HCT116 (cell line): ENCODE measurements around the gene PWP1. TPM values are rescaled to one million over a fixed set of nuclear protein-coding genes. Genes with fewer than 3 reads are reported as not detected.
"Not testable (repeated sequence)": the region's sequence is repeated elsewhere in the genome, so short reads cannot be mapped to it uniquely, and the experiment has no call there.

Experiments used
- ATAC-seq: fragments of 200-7000 bp; cut with Tn5 transposase; 2 replicates; pipeline ENCODE4 v1.9.1; 2020; ENCODE audit warnings: mild to moderate bottlenecking, moderate library complexity
- BruUV-seq: library from RNA; stranded (reverse); fragments of 400-500 nt; replicated peaks from 2 replicates; lab custom pipeline; 2021; lab: Mats Ljungman, UMichigan
- CTCF ChIA-PET: fragments of 300-600 bp; sonication (Branson Sonifier 250); formaldehyde crosslinking; loops from one replicate; lab custom pipeline; 2021; ENCODE audit warnings: antibody characterized with exemption; lab: Charles Lee
- POLR2A ChIA-PET: fragments of 300-600, 350-600 bp; sonication (Branson Sonifier 250); formaldehyde crosslinking; loops from one replicate; lab custom pipeline; 2021; ENCODE audit warnings: antibody characterized with exemption; lab: Charles Lee
- RAD21 ChIA-PET, 2 experiments: fragments of 300-600 bp; sonication (Branson Sonifier 250); formaldehyde crosslinking; loops; one replicate each; lab custom pipeline; 2023; ENCODE audit warnings: low total read pairs in 2 of 2; ENCODE audit not compliant: uncharacterized antibody in 2 of 2, unreplicated experiment in 2 of 2, low non-redundant PET in 1 of 2; lab: Charles Lee
- DNase-seq: peaks from one replicate; pipeline ENCODE4 v3.0.0-alpha.2; 2010; ENCODE audit warnings: low read depth, low spot score
- H2AFZ ChIP-seq: fragments of 200-600 bp; shearing (Covaris generic), sonication (generic); 2 replicates; pipeline ENCODE4 v1.6.1; 2017; ENCODE audit warnings: low read depth, mixed run types, mixed read lengths, antibody characterized with exemption, low read length; ENCODE audit not compliant: poor library complexity, severe bottlenecking
- H3K27ac ChIP-seq: 2 replicates; pipeline ENCODE4 v1.5.1; 2012; ENCODE audit warnings: low read depth, low read length
- H3K27me3 ChIP-seq: fragments of 200-600 bp; sonication (generic); 2 replicates; pipeline ENCODE4 v1.6.1; 2016; ENCODE audit warnings: mixed run types, low read length, mixed read lengths; ENCODE audit not compliant: insufficient read depth
- H3K36me3 ChIP-seq, 2 experiments: fragments of 200-500 bp in 1 of 2; fragments of 200-600 bp in 1 of 2; sonication (Bioruptor generic) in 1 of 2; sonication (generic) in 1 of 2; 2 replicates each; pipeline versions ENCODE4 v1.5.1 to v1.6.1; 2014 to 2016; ENCODE audit warnings: low read length in 2 of 2, inconsistent platforms in 1 of 2, mixed read lengths in 1 of 2, mixed run types in 1 of 2; ENCODE audit not compliant: insufficient read depth in 2 of 2, control insufficient read depth in 1 of 2
- H3K4me1 ChIP-seq, 2 experiments: fragments of 200-600 bp in 1 of 2; sonication (generic) in 1 of 2; 2 replicates each; pipeline versions ENCODE4 v1.5.1 to v1.6.1; 2012 to 2017; ENCODE audit warnings: low read length in 2 of 2, inconsistent platforms in 1 of 2, mild to moderate bottlenecking in 1 of 2, mixed read lengths in 1 of 2, mixed run types in 1 of 2, moderate library complexity in 1 of 2; ENCODE audit not compliant: insufficient read depth in 2 of 2, control insufficient read depth in 1 of 2
- H3K4me2 ChIP-seq: fragments of 200-600 bp; sonication (generic); 2 replicates; pipeline ENCODE4 v1.6.1; 2017; ENCODE audit warnings: mixed run types, low read length, mixed read lengths
- H3K4me3 ChIP-seq, 2 experiments: fragments of 200-600 bp in 1 of 2; sonication (generic) in 1 of 2; replicated peaks in 1 of 2; 2 replicates each; pipeline ENCODE4 v1.5.1; 2011 to 2016; ENCODE audit warnings: low read length in 2 of 2, control low read depth in 1 of 2, low read depth in 1 of 2, mild to moderate bottlenecking in 1 of 2, mixed read lengths in 1 of 2, mixed run types in 1 of 2
- H3K79me2 ChIP-seq: fragments of 200-600 bp; sonication (generic); 2 replicates; pipeline ENCODE4 v1.6.1; 2017; ENCODE audit warnings: mild to moderate bottlenecking, mixed run types, low read length, moderate library complexity, mixed read lengths; ENCODE audit not compliant: insufficient read depth
- H3K9ac ChIP-seq: fragments of 200-600 bp; sonication (generic); 2 replicates; pipeline ENCODE4 v1.6.1; 2016; ENCODE audit warnings: low read length, mixed read lengths
- H3K9me2 ChIP-seq: fragments of 200-600 bp; sonication (generic), shearing (Covaris generic); 2 replicates; pipeline ENCODE4 v1.6.1; 2017; ENCODE audit warnings: mixed run types, mild to moderate bottlenecking, moderate library complexity; ENCODE audit not compliant: insufficient read depth
- H3K9me3 ChIP-seq, 2 experiments: fragments of 200-500 bp in 1 of 2; fragments of 200-600 bp in 1 of 2; sonication (Bioruptor generic) in 1 of 2; sonication (generic) in 1 of 2; 2 replicates each; pipeline ENCODE4 v1.6.1; 2014 to 2017; ENCODE audit warnings: low read length in 2 of 2, mixed read lengths in 2 of 2, inconsistent platforms in 1 of 2, low read depth in 1 of 2, mild to moderate bottlenecking in 1 of 2, mixed run types in 1 of 2, moderate library complexity in 1 of 2; ENCODE audit not compliant: control insufficient read depth in 1 of 2, insufficient read depth in 1 of 2
- H4K20me1 ChIP-seq: fragments of 200-600 bp; sonication (generic), shearing (Covaris generic); 2 replicates; pipeline ENCODE4 v1.6.1; 2017; ENCODE audit warnings: mixed run types, mild to moderate bottlenecking, moderate library complexity; ENCODE audit not compliant: insufficient read depth
- EGR1 ChIP-seq: IDR thresholded peaks from 2 replicates; pipeline ENCODE4 v1.6.1; 2012; ENCODE audit warnings: low read depth
- EZH2 ChIP-seq: fragments of 200-600 bp; sonication (generic); IDR thresholded peaks from 2 replicates; pipeline ENCODE4 v1.6.1; 2017; ENCODE audit warnings: antibody characterized with exemption, mixed run types
- EZH2phosphoT487 ChIP-seq: fragments of 200-600 bp; IDR thresholded peaks from 2 replicates; pipeline ENCODE4 v1.6.1; 2018; ENCODE audit warnings: antibody characterized with exemption, borderline replicate concordance
- JUND ChIP-seq: IDR thresholded peaks from 2 replicates; pipeline ENCODE4 v1.6.1; 2012
- MAX ChIP-seq: IDR thresholded peaks from 2 replicates; pipeline ENCODE4 v1.6.1; 2012
- POLR2A ChIP-seq: IDR thresholded peaks from 2 replicates; pipeline ENCODE4 v1.7.0; 2011; ENCODE audit warnings: borderline replicate concordance; ENCODE audit not compliant: insufficient read depth, insufficient read length; ENCODE audit errors: extremely low read depth
- POLR2AphosphoS5 ChIP-seq: IDR thresholded peaks from 2 replicates; pipeline ENCODE4 v1.6.1; 2011; ENCODE audit warnings: mild to moderate bottlenecking, low read depth, low read length, moderate library complexity
- REST ChIP-seq: IDR thresholded peaks from 2 replicates; pipeline ENCODE4 v1.6.1; 2012; ENCODE audit warnings: low read depth
- SIN3A ChIP-seq: IDR thresholded peaks from 2 replicates; pipeline ENCODE4 v1.6.1; 2012; ENCODE audit warnings: low read depth
- TCF7L2 ChIP-seq: IDR thresholded peaks from 2 replicates; pipeline ENCODE4 v1.7.0; 2011; ENCODE audit warnings: borderline replicate concordance, inconsistent platforms; ENCODE audit not compliant: insufficient read depth, insufficient read length; ENCODE audit errors: extremely low read depth
- YY1 ChIP-seq: IDR thresholded peaks from 2 replicates; pipeline ENCODE4 v1.6.1; 2011; ENCODE audit warnings: low read length, low read depth, moderate library complexity, mild to moderate bottlenecking; ENCODE audit not compliant: insufficient replicate concordance; ENCODE audit errors: extremely low read depth
- ZNF274 ChIP-seq: fragments of 200-500 bp; sonication (Bioruptor generic); IDR thresholded peaks from 2 replicates; pipeline ENCODE4 v1.6.1; 2014; ENCODE audit warnings: mild to moderate bottlenecking, low read depth, low read length, inconsistent platforms
- intact Hi-C: fragments of 100-400 bp; cut with micrococcal nuclease; formaldehyde crosslinking; loops from 2 replicates; pipeline ENCODE4 v1.10.0; 2022
- total RNA-seq: library from RNA; stranded (reverse); gene quantifications from one replicate; pipeline ENCODE4 v1.2.1, GENCODE V29; 2021; ENCODE audit not compliant: unreplicated experiment
- TF ChIP-seq, protein P1 (sequence below), 3 experiments: fragments of 200-600 bp in 1 of 3; sonication (generic) in 1 of 3; IDR thresholded peaks in 2 of 3; conservative IDR thresholded peaks in 1 of 3; 2 replicates each; pipeline ENCODE4 v1.5.1; 2012 to 2017; ENCODE audit warnings: low read depth in 2 of 3, low read length in 2 of 3, antibody characterized with exemption in 1 of 3, borderline replicate concordance in 1 of 3, control low read depth in 1 of 3, mild to moderate bottlenecking in 1 of 3, mixed read lengths in 1 of 3, mixed run types in 1 of 3, moderate library complexity in 1 of 3; ENCODE audit not compliant: insufficient read depth in 1 of 3
- TF ChIP-seq, protein P2 (sequence below): IDR thresholded peaks from 2 replicates; pipeline ENCODE4 v1.6.1; 2012

PWP1 gene
- total RNA-seq, 1 experiment from 2014 or later = 48.2 TPM

- DNase-seq, POLR2A ChIA-PET, H3K27ac ChIP-seq, H3K79me2 ChIP-seq, H4K20me1 ChIP-seq, H3K4me3 ChIP-seq, RAD21 ChIA-PET, H3K9me2 ChIP-seq, H2AFZ ChIP-seq, H3K9ac ChIP-seq, H3K36me3 ChIP-seq, intact Hi-C loops, BruUV-seq, H3K4me2 ChIP-seq, H3K4me1 ChIP-seq, H3K27me3 ChIP-seq, CTCF ChIA-PET, ATAC-seq, H3K9me3 ChIP-seq: not testable (repeated sequence)
These were observed 42.1 kb downstream of the PWP1 start for GRCh38 chr12:107727742-107728141.

DNA sequence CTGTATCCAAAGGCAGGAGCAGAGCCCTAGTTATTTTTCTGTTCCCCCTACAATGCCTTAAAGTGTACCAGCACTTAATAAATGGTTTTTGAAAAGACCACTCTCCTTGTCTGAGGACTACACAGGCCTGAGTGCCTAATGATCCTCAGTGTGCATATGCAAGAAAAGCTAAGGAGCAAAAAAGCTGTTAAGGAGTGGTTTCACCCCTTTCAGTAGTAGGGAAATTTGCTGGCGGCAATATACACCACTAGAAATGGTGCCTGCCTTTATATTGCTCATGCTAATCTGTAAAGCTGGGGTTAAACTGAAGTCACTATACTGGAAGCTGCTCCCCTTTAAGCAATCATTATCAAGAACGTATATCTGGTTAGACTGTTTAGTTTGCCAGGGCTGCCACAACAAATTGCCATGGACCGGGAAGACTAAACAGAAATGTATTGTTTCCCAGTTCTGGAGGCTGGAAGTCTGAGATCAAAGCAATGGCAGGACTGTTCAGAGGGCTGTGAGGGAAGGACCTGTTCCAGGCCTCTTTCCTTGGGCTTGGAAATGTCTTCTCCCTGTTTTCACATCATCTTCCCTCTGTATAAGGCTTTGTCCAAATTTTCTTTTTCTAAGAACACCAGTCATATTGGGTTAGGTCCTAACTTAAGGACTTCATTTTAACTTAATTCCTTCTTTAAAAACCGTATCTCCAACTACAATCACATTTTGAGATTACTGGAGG lies 45.2 kb downstream of the PWP1 start:
- ChIA-PET POLR2A (no interaction called here), RAD21 (no interaction called here), CTCF (no interaction called here)
- peaks cover 10 to 25% of the 10 kb centered on the region in 2 experiments for H3K36me3 ChIP-seq
- no TSS peak for BruUV-seq
- H3K4me2 ChIP-seq = no peak overlapping the region
- no peaks in the 10 kb centered on the region for H3K79me2 ChIP-seq
- intact Hi-C loops = no loop called here
- no peak overlapping the region for H3K27ac ChIP-seq
- H3K27me3 ChIP-seq = no peaks in the 10 kb centered on the region
- no peak overlapping the region for H3K9ac ChIP-seq
- no peaks in the 10 kb centered on the region for H3K9me2 ChIP-seq
- no peak overlapping the region for H3K4me3 ChIP-seq
- ATAC-seq (no peak; the same call in 1 of the 2 replicates), DNase-seq (no peak)
- no peak overlapping the region for H2AFZ ChIP-seq
- no peaks in the 10 kb centered on the region for H4K20me1 ChIP-seq
- H3K4me1 ChIP-seq = no peaks in the 10 kb centered on the region
- H3K9me3 ChIP-seq = no peaks in the 10 kb centered on the region
- TF ChIP-seq YY1 (no peak), ZNF274 (no peak), SIN3A (no peak), EGR1 (no peak), JUND (no peak), MAX (no peak), TCF7L2 (no peak), EZH2phosphoT487 (no peak), REST (no peak), POLR2AphosphoS5 (no peak), POLR2A (no peak), EZH2 (no peak)
- TF ChIP-seq, protein P1, sequence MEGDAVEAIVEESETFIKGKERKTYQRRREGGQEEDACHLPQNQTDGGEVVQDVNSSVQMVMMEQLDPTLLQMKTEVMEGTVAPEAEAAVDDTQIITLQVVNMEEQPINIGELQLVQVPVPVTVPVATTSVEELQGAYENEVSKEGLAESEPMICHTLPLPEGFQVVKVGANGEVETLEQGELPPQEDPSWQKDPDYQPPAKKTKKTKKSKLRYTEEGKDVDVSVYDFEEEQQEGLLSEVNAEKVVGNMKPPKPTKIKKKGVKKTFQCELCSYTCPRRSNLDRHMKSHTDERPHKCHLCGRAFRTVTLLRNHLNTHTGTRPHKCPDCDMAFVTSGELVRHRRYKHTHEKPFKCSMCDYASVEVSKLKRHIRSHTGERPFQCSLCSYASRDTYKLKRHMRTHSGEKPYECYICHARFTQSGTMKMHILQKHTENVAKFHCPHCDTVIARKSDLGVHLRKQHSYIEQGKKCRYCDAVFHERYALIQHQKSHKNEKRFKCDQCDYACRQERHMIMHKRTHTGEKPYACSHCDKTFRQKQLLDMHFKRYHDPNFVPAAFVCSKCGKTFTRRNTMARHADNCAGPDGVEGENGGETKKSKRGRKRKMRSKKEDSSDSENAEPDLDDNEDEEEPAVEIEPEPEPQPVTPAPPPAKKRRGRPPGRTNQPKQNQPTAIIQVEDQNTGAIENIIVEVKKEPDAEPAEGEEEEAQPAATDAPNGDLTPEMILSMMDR (IDR thresholded peaks at IDR 0.05 in 2 of 3, conservative IDR thresholded peaks at IDR 0.05 in 1 of 3; ENCODE audit: borderline replicate concordance in 1 of 3, insufficient read depth in 1 of 3, low read depth in 2 of 3, low read length in 2 of 3) = no peak
- TF ChIP-seq, protein P2, sequence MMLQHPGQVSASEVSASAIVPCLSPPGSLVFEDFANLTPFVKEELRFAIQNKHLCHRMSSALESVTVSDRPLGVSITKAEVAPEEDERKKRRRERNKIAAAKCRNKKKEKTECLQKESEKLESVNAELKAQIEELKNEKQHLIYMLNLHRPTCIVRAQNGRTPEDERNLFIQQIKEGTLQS = no peak
